ENCODE measurements around the gene IFT122.

IFT122 gene

DNA sequence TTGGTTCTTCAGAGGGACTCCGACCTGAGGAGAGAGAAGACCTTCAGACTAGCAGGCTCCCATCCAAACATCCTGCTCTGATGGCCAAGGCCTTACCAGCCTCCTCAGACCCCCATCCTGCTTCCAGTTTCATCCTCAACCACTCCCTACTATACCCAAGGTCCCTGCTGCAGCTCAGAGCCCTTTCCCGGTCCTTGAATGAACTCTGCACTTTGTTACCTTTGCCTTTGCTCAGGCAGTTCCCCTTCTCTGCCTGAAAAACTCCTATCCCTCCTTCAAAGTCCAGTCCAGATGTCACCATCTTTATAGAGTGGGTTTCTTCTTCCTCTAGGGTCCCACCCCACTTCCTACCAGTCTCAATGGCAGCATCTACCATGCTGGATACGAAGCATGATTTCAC, 24.6 kb upstream of the IFT122 start:
- DNase-seq = no peak

DNA sequence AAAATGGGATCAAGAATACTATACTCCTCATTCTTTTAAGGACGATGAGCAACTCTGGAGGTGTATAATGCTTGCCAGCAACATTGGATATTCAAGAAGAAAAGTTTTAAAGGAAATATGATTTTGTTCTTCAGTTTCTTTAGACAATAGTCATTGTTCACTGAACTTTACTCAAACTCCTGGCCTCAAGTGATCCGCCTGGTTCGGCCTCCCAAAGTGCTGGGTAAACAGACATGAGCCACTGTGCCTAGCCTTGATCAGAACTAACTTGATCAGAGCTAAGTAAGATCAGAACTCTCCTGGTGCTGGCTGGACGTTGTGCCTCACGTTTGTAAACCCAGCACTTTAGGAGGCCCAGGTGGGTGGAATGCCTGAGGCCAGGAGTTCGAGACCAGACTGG, 24.2 kb upstream of the IFT122 start:
- no peak for DNase-seq

DNA sequence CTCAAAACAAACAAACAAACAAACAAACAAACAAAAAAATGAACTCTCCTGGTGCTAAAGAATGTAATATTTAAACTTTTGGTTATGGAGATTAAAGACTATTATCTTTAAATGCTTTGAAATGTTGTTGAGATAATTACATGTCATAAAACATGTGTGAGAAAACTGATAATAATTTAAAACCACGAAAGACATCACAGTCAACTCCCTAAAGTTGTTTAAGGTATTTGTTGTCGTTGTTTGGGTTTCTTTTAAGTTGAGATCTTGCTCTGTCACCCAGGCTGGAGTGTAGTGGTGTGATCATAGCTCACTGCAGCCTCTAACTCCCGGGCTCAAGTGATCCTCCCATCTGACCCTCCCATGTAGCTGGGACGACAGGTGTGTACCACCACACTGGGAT, 23.6 kb upstream of the IFT122 start:
- DNase-seq = no peak

DNA sequence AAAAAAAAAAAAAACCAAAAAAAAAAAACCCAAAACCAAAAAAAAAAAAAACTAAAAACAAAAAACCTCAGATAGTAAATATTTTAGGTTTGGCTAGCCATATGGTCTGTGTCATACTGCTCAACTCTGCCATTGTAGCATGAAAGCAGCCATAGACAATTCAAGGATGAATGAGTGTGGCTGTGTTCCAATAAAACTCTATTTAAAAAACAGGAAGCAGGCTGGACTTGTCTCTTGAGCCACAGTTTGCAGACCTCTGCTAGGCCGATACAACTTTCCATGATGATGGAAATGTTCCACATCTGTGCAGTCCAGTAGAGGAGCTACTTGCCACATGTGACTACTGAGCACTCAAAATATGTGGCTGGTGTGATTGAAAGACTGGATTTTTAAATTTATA, 22.7 kb upstream of the IFT122 start:
- DNase-seq = no peak

DNA sequence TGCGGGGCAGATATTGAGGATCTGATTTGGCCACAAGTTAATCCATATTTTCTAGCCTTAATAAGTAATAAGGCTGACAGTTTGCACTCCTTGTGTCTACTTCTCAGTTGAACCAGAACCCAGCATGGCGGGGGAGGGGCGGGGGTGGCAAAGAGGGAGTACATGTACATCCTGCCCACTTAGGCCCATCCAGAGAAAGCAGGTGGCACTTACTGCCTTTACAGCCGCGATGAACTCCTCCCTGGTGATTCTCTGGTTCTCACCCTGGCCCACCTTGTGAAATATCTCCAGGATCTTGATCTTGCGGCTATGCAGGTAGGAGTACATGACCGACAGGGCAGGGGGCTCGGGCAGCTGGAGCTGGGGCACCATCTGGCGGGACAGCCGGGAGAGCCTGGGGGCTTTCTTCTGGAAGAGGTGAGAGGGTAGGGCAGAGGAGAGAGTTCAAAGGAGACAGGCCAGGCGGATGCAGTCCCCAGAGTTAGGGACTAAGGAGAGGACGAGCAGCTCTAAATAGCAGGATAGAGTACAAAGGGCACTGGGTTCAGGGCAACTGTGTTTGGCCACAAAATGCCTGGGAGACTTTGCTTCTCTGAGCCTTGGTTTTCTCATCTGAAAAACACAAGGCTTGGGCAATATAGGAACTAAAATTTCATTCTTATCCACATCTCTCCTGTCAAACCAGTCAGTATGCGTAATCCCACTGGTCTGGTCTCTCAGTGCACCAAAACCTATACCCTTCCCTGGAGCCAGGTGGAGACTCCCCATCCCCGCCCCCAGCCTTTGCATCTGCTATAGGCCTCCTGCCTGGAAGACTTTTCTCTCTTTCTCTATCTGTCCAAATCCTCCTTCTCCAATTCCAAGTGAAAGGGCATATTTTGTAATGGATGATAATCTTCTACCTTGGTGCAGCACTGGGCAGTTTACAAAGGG, 21.7 kb upstream of the IFT122 start:
- no peak for DNase-seq

DNA sequence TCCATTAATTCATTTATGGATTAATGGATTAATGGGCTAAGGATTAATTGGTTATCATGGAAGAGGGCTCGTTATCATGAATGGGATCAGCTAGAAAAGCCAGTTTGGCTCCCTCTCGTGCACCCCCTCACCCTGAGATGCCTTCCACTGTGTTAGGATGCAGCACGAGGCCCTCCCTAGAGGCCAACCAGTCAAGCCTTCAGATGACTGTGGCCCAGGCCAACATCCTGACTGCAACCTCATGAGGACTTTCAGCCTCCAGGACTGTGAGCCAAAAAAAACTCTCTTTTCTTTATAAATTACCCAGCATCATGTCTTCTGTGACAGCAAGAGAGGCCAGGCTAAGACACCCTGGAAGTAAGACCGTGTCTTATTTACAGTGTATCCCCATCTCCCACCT, 20.5 kb upstream of the IFT122 start:
- DNase-seq = no peak

DNA sequence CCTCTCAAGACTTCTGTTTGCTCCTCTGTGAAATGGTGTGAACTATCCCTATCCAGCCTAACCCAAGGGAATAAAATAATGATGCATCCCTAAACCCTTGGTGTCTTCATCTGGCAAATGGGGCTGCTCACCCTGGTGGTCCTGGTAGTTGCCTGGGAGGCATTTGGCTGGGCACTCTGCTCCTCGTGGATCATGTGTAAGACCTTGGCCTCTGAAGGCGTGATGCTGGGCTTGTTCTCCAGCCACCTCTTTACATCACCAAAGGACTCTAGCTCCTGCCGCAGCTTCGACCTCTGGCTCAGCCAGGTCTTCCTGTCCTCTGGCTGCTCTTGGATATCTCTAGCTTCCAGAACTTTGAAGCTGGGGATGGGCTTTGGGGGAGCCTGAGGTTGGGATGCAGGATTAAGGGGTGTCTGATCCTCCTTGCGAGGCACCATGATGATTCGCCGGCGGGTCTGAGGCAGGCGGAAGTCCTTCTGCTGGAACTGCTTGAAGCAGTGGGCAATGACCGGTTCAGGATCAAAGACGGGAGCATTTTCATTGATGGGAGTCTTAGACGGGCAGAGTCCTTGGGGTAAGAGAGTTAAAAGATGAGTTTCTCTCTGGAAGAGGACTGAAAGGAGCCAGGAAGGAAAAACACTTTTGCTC, 18.7 kb upstream of the IFT122 start:
- no peak for DNase-seq

DNA sequence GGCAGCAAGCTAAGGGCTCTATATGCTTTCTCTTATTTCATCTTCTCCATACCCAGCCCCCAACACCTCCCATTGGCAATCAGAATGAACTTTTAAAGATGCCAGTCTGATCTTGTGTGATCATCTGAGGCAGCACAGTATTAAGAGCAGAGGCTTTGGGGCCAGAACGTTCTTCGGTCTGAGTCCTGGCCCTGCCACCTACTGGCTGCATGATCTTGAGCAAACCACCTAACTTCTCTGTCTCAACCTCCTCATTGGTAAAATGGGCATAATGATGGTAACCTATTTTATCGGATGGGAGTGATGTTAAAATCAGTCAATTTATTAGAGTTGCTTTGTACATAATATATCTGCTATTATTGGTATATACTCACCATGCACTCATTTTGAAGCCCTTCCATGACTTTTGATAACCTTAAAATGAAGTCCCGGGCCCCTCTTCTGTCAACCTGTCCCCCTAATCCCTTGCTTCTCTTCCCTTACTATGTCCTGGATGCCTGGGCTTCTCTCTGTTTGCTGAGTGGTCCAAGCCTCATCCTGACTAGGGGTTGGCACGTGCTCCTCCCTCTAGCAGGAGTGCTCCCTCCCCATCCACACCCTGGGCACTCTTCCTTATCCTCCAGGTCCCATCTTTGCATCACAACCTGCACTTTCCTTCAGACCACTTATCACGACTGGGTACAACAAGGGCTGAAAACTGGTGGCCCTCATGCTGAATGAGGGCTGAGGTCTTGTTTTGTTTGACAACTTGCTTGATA, 17.9 kb upstream of the IFT122 start:
- no peak for DNase-seq

DNA sequence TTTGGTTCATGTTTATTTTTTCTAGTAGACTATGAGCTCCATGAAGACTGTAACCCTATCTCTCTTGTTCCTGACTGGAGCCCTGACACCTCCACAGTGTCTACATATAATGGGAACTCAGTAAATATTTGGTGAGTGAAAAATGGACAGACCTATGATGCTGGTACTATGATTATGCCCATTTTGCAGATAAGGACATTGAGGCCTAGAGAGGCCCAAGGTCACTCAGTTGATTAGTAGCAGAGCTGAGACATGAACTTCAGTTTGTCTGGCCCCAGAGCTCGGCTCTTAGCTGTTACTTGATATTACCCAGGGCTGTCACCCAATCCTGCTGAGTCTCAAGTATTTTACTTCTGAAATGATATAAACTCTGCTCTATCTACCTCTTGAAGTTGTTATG, 17.1 kb upstream of the IFT122 start:
- DNase-seq = no peak

DNA sequence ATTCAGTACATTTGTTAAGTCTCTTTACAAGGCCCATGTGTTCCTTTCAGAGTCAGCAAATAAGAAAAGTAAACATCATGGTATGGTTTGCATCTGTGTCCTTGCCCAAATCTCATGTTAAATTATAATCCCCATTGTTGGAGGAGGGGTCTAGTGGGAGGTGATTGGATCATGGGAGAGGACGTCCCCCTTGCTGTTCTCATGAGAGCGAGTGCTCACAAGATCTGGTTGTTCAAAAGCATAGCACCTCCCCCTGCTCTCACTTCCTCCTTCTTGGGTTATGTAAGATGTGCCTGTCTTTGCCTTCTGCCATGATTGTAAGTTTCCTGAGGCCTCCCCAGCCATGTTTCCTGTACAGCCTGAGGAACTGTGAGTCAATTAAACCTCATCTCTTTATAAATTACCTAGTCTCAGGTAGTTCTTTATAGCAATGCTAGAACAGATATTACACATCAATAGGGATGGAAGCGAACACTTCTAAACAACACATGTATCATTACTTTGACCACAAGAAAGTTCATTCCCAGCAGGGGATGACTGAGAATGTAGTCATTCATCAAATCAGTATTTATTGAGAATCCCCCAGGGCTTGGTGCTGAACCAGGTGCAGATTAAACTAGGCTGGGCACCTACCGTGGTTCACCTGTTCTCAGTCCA, 15.7 kb upstream of the IFT122 start:
- no peak for DNase-seq

DNA sequence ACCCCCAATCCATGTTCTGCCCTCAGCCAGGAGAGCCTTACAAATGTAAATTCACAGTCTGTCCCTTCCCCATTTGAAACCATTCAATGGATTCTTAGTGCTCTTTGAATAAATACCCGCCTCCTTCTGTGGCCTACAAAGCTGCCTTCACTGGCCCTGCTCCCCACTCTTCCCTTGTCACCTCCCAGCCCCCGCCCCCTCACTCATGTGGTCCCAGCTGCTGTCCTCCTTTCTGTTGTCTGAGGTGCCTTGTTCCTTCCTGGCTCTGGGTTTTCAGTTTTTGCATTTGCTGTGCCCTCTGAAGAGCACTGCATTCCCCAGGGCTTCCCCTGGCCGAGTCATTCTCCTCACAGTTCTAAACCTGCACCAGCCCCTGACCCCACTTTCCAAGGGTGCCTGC, 14.8 kb upstream of the IFT122 start:
- DNase-seq = no peak

DNA sequence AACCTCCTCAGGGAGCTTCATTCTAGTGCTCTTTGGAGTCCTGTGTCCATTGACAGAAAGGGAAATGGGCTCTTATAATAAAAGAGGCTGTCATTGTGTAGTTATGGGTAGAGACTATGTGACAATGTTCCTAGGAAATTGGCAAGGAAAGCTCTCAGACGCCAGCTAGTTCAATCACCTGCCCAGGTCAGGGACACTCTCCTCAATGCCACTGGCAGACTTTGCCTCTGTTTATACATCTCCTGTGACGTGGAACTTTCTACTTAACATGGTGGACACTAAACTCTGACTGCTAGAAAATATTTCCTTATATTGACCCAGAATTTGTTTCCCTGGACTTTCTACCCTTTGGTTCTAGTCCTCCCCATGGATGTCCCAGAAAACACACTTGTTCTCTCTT, 14.4 kb upstream of the IFT122 start:
- no peak for DNase-seq

DNA sequence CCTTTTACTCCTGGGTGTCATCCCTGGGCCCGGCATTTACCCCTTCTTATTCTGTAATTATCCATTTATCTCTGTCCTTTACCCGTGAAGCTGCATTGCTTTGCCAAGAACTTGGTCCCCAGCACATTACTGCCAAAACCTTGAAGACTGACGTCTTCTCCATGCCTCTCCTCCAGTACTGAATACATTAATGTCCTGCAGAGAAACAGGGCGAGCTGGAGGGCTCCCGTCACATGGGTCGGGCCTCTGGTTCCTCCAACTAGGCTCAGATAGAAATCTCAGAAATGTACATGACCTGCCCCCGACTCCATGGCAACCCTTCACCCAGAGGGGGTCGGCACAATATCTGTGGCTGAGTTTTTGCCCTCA, 12.0 kb upstream of the IFT122 start:
- no peak for DNase-seq

DNA sequence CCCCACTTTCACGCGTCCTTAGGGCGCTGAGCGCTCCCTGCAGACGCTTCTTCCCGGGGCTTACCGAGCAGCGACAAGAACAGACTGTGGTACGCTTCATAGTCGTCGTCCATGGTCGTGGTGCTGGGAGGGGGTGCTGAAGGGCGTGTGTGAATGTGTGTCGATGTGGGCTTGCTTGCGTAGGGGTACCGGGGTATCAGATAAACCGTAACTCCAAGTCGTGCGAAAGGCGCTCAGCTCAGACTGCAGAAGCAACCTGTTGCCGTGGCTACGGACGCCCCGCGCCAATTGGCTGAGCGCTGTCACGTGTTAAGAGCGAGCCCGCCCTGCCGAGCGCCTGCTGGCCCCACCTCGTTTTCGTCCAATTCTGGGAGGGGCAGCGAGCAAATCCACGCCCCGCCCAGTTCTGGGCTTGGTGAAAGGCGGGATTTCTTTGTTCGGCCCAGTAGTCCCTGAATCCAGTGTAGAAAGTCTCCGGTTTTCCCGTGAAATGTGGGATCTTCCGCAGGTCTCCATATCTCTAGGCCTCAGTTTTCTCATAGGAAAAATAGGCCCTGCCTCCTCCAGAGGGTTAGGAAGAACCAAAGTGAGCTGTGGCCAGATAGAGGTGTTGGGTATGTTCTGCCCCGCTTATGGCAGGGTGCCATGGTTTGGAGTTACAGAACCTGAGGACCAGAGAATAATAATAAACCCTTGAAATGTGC, 11.5 kb upstream of the IFT122 start, which contains the start of gene EFCAB12:
TSS of gene EFCAB12 (minus strand) at position 261 of the 704 bp plus-strand sequence. CDS start at position 113, 148 bp downstream.
- DNase-seq = peak; percentile 90

DNA sequence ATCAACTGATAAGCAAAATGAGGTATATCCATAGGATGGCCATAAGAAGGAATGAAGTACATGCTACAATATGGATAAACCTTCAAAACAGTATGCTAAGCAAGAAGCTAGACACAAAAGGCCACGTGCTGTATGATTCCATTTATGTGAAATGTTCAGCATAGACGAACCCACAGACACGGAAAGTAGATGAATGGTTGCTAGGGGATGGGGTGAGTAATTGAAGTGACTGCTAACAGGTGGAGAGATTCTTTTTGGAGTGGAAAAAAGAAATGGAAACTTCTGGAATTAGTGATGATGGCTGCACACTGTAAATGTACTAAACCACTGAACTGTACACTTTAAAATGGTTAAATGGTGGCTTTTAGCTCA, 11.0 kb upstream of the IFT122 start:
- DNase-seq = no peak

DNA sequence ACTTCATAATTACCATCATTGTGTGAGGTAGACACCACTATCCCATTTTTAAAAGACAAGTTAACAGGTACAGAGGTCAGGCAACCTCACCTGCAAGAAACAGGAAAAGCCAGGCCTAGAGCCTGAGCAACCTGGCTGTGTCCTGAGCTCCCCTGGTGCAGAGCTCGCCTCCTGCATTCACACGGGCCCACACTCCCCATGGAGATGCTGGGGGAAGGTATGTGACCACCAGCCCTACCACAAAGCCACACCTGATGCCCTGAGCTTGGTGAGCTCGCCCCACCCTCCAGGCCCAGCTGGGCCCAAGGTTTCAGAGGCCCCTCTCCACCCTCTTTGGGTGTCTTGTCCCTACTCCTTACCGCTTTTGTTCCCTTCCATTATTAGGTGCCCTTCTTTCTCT, 10.4 kb upstream of the IFT122 start:
- no peak for DNase-seq

DNA sequence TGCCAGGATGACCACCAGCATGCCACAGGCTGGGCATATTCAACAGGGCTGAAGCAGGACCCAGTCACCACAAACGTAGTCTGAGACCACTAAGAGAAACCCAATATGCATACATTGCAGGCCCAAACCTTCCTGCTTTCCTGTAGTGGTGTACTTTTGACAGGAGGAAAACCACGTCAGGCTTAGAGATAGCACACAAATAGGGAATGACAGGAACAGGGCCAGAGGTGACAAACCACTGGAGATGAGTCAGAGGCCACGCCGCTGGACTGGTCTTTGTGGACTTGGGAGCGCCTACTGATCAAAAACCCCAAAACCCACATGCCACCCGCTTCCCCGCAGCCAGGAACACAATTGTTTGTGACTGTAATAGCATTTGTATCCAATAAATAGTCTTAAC, 8.0 kb upstream of the IFT122 start:
- no peak for DNase-seq

DNA sequence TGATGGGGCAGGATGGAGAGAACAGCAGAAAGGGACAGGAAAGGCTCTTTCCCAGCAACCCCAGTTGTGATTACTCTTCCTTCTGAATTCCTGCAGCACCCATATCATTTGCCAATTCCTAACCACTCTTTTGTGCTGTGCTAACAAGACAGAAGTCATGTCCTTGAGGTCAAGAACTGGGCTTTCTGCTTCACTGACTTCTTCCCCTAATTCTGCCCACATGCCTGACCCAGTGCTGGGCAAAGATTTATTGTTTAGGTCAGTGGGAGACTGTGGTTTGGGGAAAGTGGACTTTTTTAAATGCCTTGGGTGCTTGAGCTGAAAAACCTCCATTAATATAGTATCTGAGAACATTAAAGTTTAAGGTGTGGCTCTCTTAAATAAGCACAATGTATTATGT, 7.4 kb upstream of the IFT122 start:
- no peak for DNase-seq

DNA sequence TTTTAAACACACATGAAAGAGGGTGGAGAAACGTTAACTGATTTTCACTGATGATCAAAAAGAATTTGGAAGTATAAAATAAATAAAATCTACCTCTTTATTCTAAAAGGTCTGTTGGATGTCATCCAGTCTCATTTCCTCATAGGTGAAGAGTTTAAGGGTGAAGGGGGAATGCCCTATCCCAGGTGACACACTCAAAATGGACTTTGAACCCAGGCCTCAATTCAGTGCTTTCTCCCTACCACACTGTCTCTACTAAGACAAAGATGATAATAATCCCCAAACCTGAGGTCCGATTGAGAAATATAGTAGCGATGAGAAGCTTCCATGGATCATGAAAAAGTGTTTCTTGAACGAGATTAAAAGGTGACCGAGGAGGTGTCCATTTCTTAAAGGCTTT, 6.5 kb upstream of the IFT122 start:
- no peak for DNase-seq

DNA sequence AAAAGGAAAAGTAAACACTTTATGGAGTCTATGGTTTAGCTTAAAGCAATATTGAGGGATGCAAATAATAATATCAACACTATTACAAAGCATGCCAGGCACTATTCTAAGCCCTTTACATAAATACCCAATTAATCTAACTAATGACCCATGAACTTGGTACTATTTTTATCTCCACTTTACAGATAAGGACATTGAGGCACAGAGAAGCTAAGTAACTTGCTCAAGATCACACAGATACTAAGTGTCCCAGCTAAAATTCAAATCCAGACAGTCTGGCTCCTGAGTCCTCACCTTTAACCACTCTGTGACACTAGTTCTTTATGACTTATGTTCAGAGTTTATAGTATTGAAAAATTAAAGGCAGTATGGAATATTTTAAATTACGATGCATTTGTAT, 5.9 kb upstream of the IFT122 start:
- no peak for DNase-seq

DNA sequence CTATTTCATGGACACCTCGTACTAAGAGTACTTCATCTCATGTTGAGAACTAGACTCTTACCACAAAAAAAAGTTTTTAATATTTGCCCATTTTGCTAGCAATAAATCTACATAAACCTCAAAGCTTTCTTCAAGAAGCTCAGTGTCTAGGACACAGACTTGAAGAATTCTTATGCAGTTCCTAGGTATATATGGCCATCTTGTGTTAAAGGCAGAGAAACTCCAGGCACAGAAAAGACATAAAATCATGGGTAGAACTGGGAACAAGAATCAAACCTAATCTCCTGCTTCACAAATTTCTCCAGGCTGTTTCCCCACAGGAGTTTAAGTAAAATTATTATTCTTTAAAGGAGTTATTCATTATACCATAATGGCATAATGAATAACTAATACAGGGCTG, 4.7 kb upstream of the IFT122 start:
- no peak for DNase-seq

DNA sequence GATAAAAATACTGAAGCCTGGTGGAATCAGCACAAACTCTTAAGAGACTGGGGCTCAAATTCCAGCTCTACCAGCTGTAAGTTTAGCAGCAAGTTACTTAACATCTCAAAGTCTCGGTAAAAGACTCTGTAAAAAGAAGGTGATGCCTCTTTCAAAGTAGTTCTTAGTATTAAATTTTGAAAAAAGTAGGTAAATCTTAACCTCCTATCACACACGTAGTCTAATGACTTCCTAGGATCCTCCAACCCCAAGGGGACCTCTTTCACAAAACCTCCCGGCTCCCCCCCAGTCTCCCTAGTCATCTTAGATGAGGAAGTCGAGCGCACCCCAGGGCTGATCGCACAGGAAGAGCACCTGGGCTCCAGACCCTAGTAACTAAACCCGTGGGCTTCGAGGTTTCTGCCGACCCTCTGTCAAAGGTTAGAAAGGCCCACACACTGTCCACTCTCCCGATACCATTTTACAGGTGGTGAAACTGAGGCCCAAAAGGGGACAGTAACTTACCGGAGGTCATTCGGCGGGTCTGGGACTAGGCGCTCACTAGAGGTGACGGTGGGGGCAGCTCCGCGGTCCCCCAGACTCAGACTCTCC, 703 bp upstream of the IFT122 start:
- peak; percentile 52 for DNase-seq

Data from stimulated activated CD4-positive, alpha-beta T cell treated with anti-CD3 and anti-CD28 coated beads, Interleukin-4, amount 100 ng/mL, for 24 hours (primary cell).